NCI-H1436 treated with DMSO at 0.1 percent for 48 hours (cell line): Measurements from ENCODE around the gene SFI1.
"Not testable (repeated sequence)": the region's sequence is repeated elsewhere in the genome, so short reads cannot be mapped to it uniquely, and the experiment has no call there.

Experiments
- DNase-seq: peaks from one replicate; lab custom pipeline; 2025; lab: John Stamatoyannopoulos, UW

Gene SFI1

GRCh38 chr22:31550871-31551370 is 54.6 kb downstream of the SFI1 start:
- DNase-seq = no peak

- no peak for DNase-seq
These were observed 60.4 kb downstream of the SFI1 start for GRCh38 chr22:31556627-31557203.

- DNase-seq = not testable (repeated sequence)
These were observed 62.2 kb downstream of the SFI1 start for GRCh38 chr22:31558546-31558945.

GRCh38 chr22:31561238-31561887 is 65.0 kb downstream of the SFI1 start:
- DNase-seq = no peak

GRCh38 chr22:31561970-31562369 is 65.6 kb downstream of the SFI1 start:
- no peak for DNase-seq

GRCh38 chr22:31566484-31566883 is 70.1 kb downstream of the SFI1 start:
- no peak for DNase-seq

GRCh38 chr22:31567196-31567595 is 70.9 kb downstream of the SFI1 start:
- DNase-seq = no peak

- no peak for DNase-seq
These were observed 71.4 kb downstream of the SFI1 start for GRCh38 chr22:31567702-31568101.

- DNase-seq = no peak
These were observed 72.8 kb downstream of the SFI1 start for GRCh38 chr22:31569126-31569525.

GRCh38 chr22:31572939-31573338 is 76.6 kb downstream of the SFI1 start:
- DNase-seq = no peak

- no peak for DNase-seq
These were observed 77.8 kb downstream of the SFI1 start for GRCh38 chr22:31574055-31574670.

GRCh38 chr22:31575190-31575589 is 78.9 kb downstream of the SFI1 start:
- no peak for DNase-seq

GRCh38 chr22:31577711-31578110 is 81.4 kb downstream of the SFI1 start:
- DNase-seq = no peak

- no peak for DNase-seq
These were observed 81.8 kb downstream of the SFI1 start for GRCh38 chr22:31578171-31578570.

GRCh38 chr22:31579835-31580242 is 83.5 kb downstream of the SFI1 start:
- DNase-seq = no peak

- no peak for DNase-seq
These were observed 87.6 kb downstream of the SFI1 start for GRCh38 chr22:31583861-31584485.

GRCh38 chr22:31584804-31585160 is 88.4 kb downstream of the SFI1 start:
- DNase-seq = no peak

GRCh38 chr22:31585161-31585859 is 89.0 kb downstream of the SFI1 start:
- DNase-seq = no peak

- DNase-seq = no peak
These were observed 90.0 kb downstream of the SFI1 start for GRCh38 chr22:31586137-31586920.

- DNase-seq = no peak
These were observed 92.8 kb downstream of the SFI1 start for GRCh38 chr22:31588970-31589675.

GRCh38 chr22:31590161-31590560 is 93.8 kb downstream of the SFI1 start:
- DNase-seq = not testable (repeated sequence)
